Vagina (tissue), 2 donors: ENCODE measurements around the gene ARL3. TPM values are rescaled to one million over a fixed set of nuclear protein-coding genes. Genes with fewer than 3 reads are reported as not detected.

Source experiments
- DNase-seq, 2 donors: peaks; one replicate each; pipeline ENCODE4 v3.0.0-alpha.2; 2017; ENCODE audit errors: extremely low spot score in 2 of 2
- H3K27ac ChIP-seq: fragments of 200-600 bp; sonication (generic); one replicate; pipeline ENCODE4 v1.5.1; 2019
- H3K27me3 ChIP-seq: fragments of 200-600 bp; sonication (generic); one replicate; pipeline ENCODE4 v1.5.1; 2019
- H3K36me3 ChIP-seq, 2 donors: fragments of 200-600 bp; sonication (generic); one replicate each; pipeline ENCODE4 v1.5.1; 2017 to 2019
- H3K4me1 ChIP-seq: fragments of 200-600 bp; sonication (generic); one replicate; pipeline ENCODE4 v1.5.1; 2019
- H3K4me3 ChIP-seq, 2 donors: fragments of 200-600 bp; sonication (generic); 1 replicate in 1 of 2; 2 replicates in 1 of 2; pipeline ENCODE4 v1.5.1; 2016 to 2019
- H3K9me3 ChIP-seq: fragments of 200-600 bp; sonication (generic); one replicate; pipeline ENCODE4 v1.5.1; 2019
- POLR2A ChIP-seq, 2 donors: fragments of 450-650 bp; IDR thresholded peaks; one replicate each; pipeline ENCODE4 v1.6.1; 2017; ENCODE audit warnings: antibody characterized with exemption in 2 of 2, mild to moderate bottlenecking in 2 of 2, moderate library complexity in 2 of 2
- POLR2AphosphoS5 ChIP-seq, 2 donors: sonication (generic); formaldehyde crosslinking; IDR thresholded peaks; one replicate each; pipeline ENCODE4 v1.9.0; 2017; ENCODE audit warnings: antibody characterized with exemption in 2 of 2, mild to moderate bottlenecking in 2 of 2, low read depth in 1 of 2; ENCODE audit not compliant: insufficient read depth in 1 of 2
- intact Hi-C: fragments of 100-400 bp; cut with DNase I; formaldehyde crosslinking; loops from one replicate; pipeline ENCODE4 v1.15.1; 2023
- total RNA-seq: library from RNA; depleted of rRNA; stranded (reverse); fragments of >200 nt; gene quantifications from one replicate; pipeline ENCODE4 v1.2.3, GENCODE V29; 2016
- TF ChIP-seq, protein P1 (sequence below), 3 experiments: fragments of 450-650 bp in 2 of 3; fragments of 200-600 bp in 1 of 3; sonication (generic) in 1 of 3; IDR thresholded peaks; one replicate each; pipeline ENCODE4 v1.5.1; 2017 to 2019; ENCODE audit warnings: antibody characterized with exemption in 3 of 3, mild to moderate bottlenecking in 2 of 3, moderate library complexity in 2 of 3

ARL3 gene
- total RNA-seq, 1 donor from 2014 or later: 7.4 TPM

DNA sequence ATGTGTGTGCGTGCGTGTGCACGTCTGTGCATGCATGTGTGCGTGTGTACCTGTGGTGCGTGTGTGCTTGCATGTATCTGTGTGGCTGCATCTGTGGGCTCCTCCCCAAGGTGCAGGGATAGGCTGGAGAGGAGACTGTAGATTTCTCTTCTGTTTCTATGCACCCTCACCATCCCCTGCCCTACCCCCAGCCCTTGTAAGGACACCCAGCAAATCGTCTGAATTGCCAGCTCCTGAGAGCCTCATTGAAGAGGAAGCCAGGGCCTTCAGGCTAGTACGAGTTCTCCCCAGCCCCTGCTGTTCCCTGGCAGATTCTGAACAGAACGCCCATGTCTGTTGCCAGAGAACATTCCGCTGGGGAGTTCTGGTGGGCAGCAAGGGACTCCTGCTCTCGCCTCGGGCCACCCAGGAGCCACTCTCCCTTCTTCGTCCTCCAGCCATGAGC is 86.9 kb downstream of the ARL3 start:
- peaks cover 0 to 16% of the 10 kb centered on the region in 2 donors for H3K36me3 ChIP-seq
- no peaks in the 10 kb centered on the region for H3K27me3 ChIP-seq
- intact Hi-C loops: no loop called here
- peak overlapping the region; percentile 77 for H3K27ac ChIP-seq
- H3K4me1 ChIP-seq: peaks cover 49% of the 10 kb centered on the region
- H3K9me3 ChIP-seq: no peaks in the 10 kb centered on the region
- H3K4me3 ChIP-seq: no peak overlapping the region
- TF ChIP-seq POLR2AphosphoS5 (IDR thresholded peaks at IDR 0.05; ENCODE audit: insufficient read depth in 1 of 2, low read depth in 1 of 2) (no peak), POLR2A (IDR thresholded peaks at IDR 0.05) (no peak)
- TF ChIP-seq, protein P1, sequence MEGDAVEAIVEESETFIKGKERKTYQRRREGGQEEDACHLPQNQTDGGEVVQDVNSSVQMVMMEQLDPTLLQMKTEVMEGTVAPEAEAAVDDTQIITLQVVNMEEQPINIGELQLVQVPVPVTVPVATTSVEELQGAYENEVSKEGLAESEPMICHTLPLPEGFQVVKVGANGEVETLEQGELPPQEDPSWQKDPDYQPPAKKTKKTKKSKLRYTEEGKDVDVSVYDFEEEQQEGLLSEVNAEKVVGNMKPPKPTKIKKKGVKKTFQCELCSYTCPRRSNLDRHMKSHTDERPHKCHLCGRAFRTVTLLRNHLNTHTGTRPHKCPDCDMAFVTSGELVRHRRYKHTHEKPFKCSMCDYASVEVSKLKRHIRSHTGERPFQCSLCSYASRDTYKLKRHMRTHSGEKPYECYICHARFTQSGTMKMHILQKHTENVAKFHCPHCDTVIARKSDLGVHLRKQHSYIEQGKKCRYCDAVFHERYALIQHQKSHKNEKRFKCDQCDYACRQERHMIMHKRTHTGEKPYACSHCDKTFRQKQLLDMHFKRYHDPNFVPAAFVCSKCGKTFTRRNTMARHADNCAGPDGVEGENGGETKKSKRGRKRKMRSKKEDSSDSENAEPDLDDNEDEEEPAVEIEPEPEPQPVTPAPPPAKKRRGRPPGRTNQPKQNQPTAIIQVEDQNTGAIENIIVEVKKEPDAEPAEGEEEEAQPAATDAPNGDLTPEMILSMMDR (IDR thresholded peaks at IDR 0.05): no peak
- no peak for DNase-seq

DNA sequence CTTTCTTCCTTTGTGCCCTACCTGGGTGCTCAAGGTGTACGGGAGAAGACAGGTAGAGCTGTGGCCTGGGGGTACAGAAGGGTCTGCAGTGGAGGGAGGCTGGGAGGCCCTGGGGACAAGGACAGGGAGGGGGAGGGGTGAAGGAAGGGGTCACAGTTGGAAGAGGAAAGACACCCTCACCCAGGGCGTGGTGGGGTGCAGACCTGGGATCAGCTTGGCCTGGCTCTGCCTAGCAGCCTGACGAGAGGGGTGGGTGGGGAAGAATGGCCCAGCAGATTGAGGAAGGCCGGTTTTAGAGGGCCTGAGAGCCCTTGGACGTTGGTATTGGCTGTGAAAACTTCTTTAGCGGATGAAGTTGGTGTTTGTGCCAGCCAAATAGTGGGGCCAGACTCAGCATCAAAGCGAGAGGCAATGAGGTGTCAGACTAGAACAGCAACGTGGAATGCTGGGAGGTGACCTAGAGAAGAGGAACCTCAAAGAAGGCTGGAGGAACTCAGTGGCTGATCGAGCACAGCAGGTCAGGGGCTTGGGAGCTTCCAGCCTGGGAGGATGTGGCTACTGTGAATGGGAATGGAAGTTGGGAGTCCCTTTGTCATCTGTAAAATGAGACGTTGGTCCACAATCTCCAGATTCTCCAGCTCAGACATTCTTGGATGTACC is 88.0 kb downstream of the ARL3 start:
- H3K4me1 ChIP-seq: peaks cover 50% of the 10 kb centered on the region
- DNase-seq: no peak
- intact Hi-C loops: no loop called here
- no peak overlapping the region for H3K4me3 ChIP-seq
- peak overlapping the region; percentile 77 for H3K27ac ChIP-seq
- TF ChIP-seq, protein P1 (IDR thresholded peaks at IDR 0.05): no peak
- TF ChIP-seq POLR2A (IDR thresholded peaks at IDR 0.05) (no peak), POLR2AphosphoS5 (IDR thresholded peaks at IDR 0.05; ENCODE audit: insufficient read depth in 1 of 2, low read depth in 1 of 2) (no peak)
- no peaks in the 10 kb centered on the region for H3K27me3 ChIP-seq
- peaks cover 0 to 14% of the 10 kb centered on the region in 2 donors for H3K36me3 ChIP-seq
- no peaks in the 10 kb centered on the region for H3K9me3 ChIP-seq

DNA sequence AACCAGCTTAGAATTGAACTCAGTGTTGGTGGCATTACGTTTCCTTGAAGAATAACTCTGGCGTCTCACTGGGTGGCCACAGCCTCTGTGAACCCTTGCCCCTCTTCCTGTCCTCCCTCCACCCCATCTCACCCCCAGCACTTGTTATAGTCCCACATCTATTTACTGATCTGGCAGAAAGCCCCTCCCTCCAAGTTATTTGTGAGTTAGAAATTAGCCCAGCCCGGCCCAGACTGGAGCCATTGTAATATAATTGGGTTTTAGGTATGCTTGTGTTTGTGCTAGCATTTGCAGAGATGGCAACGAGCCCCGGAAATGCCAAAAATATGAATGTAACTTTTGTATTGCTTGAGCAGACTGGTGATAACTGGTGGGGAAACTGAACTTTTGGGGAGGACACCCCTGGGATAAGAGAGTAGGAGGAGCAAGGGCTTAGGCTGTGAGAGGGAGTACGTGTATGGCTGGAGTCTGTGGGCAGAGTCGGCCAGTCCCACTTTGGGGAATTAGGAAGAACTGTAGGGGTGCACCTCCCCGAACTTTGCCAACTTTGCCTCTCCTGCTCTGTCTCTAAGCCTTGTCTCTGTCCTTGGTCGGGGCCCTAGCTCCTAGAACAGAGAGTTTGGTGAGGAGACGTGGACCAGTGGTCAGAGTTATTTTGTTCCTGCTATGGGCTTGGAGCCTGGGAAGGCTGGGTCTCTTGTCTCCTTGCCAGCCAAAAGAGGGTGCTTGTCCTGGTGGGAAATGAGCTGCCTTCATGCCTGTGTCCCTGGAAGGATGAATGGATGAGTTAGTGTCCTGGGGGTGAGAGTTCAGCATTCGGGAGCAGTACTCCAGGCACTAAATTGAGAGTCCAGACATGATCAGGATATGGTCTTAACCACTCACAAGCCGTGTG is 89.2 kb downstream of the ARL3 start:
- no peak overlapping the region for H3K27ac ChIP-seq
- peaks cover 0 to 3% of the 10 kb centered on the region in 2 donors for H3K36me3 ChIP-seq
- intact Hi-C loops: no loop called here
- no peak for DNase-seq
- TF ChIP-seq POLR2A (IDR thresholded peaks at IDR 0.05) (no peak), POLR2AphosphoS5 (IDR thresholded peaks at IDR 0.05; ENCODE audit: insufficient read depth in 1 of 2, low read depth in 1 of 2) (no peak)
- TF ChIP-seq, protein P1 (IDR thresholded peaks at IDR 0.05): no peak
- H3K27me3 ChIP-seq: no peaks in the 10 kb centered on the region
- peaks cover 62% of the 10 kb centered on the region for H3K4me1 ChIP-seq
- no peaks in the 10 kb centered on the region for H3K9me3 ChIP-seq
- no peak overlapping the region for H3K4me3 ChIP-seq

DNA sequence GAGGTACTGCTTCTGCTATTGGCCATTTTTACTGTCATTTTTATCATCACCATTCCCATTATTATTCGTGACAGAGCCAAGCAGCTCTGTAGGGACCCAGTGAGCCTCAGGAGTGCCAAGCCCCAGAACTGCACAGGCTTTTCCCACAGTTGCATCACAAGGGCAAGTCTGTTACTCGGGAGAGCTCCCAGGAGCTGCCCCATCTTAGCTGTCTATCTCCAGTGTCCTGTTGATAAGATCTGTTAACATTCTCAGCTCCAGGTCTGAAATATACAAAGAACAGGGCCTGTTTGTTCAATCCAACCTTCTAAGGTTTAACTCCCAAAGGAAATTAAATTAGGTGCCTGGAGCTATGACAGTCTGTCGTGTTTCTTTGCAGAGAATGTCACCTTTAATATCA is 90.1 kb downstream of the ARL3 start:
- no peaks in the 10 kb centered on the region for H3K27me3 ChIP-seq
- no peaks in the 10 kb centered on the region for H3K9me3 ChIP-seq
- DNase-seq: no peak
- TF ChIP-seq, protein P1 (IDR thresholded peaks at IDR 0.05): no peak
- TF ChIP-seq POLR2AphosphoS5 (IDR thresholded peaks at IDR 0.05; ENCODE audit: insufficient read depth in 1 of 2, low read depth in 1 of 2) (no peak), POLR2A (IDR thresholded peaks at IDR 0.05) (no peak)
- H3K4me1 ChIP-seq: peaks cover 64% of the 10 kb centered on the region
- H3K4me3 ChIP-seq: no peak overlapping the region
- intact Hi-C loops: no loop called here
- H3K27ac ChIP-seq: no peak overlapping the region
- H3K36me3 ChIP-seq: no peaks in the 10 kb centered on the region

Other genes with a start within 250 kb of the ARL3 start
- 74.2 TPM for gene ACTR1A, start 211.7 kb downstream of the ARL3 start, total RNA-seq
- gene SUFU, start 210.4 kb downstream of the ARL3 start, total RNA-seq: 12.5 TPM
- 126 TPM for gene TRIM8, start 69.9 kb downstream of the ARL3 start, total RNA-seq
- 6.4 TPM for gene SFXN2, start 239 bp upstream of the ARL3 start, total RNA-seq
- gene WBP1L, start 29.6 kb upstream of the ARL3 start, total RNA-seq: 80.8 TPM
- 43.2 TPM for gene CYP17A1, start 123.0 kb upstream of the ARL3 start, total RNA-seq
- gene BORCS7, start 139.9 kb upstream of the ARL3 start, total RNA-seq: 36.6 TPM
- gene AS3MT, start 155.1 kb upstream of the ARL3 start, total RNA-seq: 3.2 TPM
- gene CNNM2, start 203.9 kb upstream of the ARL3 start, total RNA-seq: 9.6 TPM